NCI-H146 (cell line): Measurements from ENCODE around the gene NR2F1-AS1.

Source experiments
- DNase-seq: peaks from one replicate; lab custom pipeline; 2025; lab: John Stamatoyannopoulos, UW

The NR2F1-AS1 gene

GRCh38 chr5:93603078-93603792, 22.2 kb upstream of the NR2F1-AS1 start:
- DNase-seq: no peak

GRCh38 chr5:93602241-93603077, 21.4 kb upstream of the NR2F1-AS1 start:
- DNase-seq: peak; percentile 91

- peak; percentile 68 for DNase-seq
Measured at GRCh38 chr5:93601802-93602155, 20.8 kb upstream of the NR2F1-AS1 start.

GRCh38 chr5:93601071-93601801, 20.2 kb upstream of the NR2F1-AS1 start:
- DNase-seq: peak; percentile 37

GRCh38 chr5:93600409-93601070, 19.5 kb upstream of the NR2F1-AS1 start:
- no peak for DNase-seq

- DNase-seq: peak; percentile 71
Measured at GRCh38 chr5:93599399-93600120, 18.5 kb upstream of the NR2F1-AS1 start.

GRCh38 chr5:93599001-93599379, 18.0 kb upstream of the NR2F1-AS1 start:
- no peak for DNase-seq

GRCh38 chr5:93598091-93599000, 17.3 kb upstream of the NR2F1-AS1 start:
- DNase-seq: peak; percentile 69

- peak; percentile 74 for DNase-seq
Measured at GRCh38 chr5:93596676-93597490, 15.9 kb upstream of the NR2F1-AS1 start.

- DNase-seq: no peak
Measured at GRCh38 chr5:93596310-93596675, 15.3 kb upstream of the NR2F1-AS1 start.

- no peak for DNase-seq
Measured at GRCh38 chr5:93595420-93596147, 14.6 kb upstream of the NR2F1-AS1 start.

- DNase-seq: no peak
Measured at GRCh38 chr5:93594591-93595419, 13.8 kb upstream of the NR2F1-AS1 start.

- no peak for DNase-seq
Measured at GRCh38 chr5:93593476-93594131, 12.6 kb upstream of the NR2F1-AS1 start.

- no peak for DNase-seq
Measured at GRCh38 chr5:93592883-93593282, 11.9 kb upstream of the NR2F1-AS1 start.

GRCh38 chr5:93591323-93591945, 10.4 kb upstream of the NR2F1-AS1 start:
- DNase-seq: no peak

- no peak for DNase-seq
Measured at GRCh38 chr5:93590493-93590892, 9.5 kb upstream of the NR2F1-AS1 start.

GRCh38 chr5:93589829-93590215, 8.8 kb upstream of the NR2F1-AS1 start:
- DNase-seq: peak; percentile 24
